DND-41 (cell line): Measurements from ENCODE around the gene GOLGA8R.
"Not testable (repeated sequence)": the region's sequence is repeated elsewhere in the genome, so short reads cannot be mapped to it uniquely, and the experiment has no call there.

Source experiments
- EZH2 ChIP-seq: IDR thresholded peaks from 3 replicates; pipeline ENCODE4 v1.6.1; 2012; ENCODE audit warnings: borderline replicate concordance, low read depth, mild to moderate bottlenecking, moderate library complexity, low read length, inconsistent platforms; ENCODE audit not compliant: severe bottlenecking
- TF ChIP-seq, protein P1 (sequence below): IDR thresholded peaks from 2 replicates; pipeline ENCODE4 v1.5.1; 2012; ENCODE audit warnings: borderline replicate concordance, low read length, moderate library complexity, mild to moderate bottlenecking; ENCODE audit not compliant: poor library complexity, severe bottlenecking; ENCODE audit errors: extremely low read depth

DNA sequence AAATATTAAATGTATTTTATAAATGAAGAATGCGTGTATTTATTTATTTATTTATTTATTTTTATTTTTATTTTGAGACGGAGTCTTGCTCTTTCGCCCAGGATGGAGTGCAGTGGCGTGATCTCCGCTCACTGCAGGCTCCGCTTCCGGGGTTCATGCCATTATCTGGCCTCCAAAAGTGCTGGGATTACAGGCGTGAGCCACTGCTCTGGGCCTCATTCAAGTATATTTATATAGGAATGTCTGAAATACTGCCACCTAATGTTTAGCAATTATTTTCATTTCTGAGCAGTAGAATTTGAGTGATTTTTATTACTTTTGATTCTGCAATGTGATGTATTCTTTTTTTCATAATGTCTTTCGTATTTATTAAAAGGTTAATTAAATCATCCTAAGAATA lies 48.1 kb upstream of the GOLGA8R start:
- TF ChIP-seq, protein P1, sequence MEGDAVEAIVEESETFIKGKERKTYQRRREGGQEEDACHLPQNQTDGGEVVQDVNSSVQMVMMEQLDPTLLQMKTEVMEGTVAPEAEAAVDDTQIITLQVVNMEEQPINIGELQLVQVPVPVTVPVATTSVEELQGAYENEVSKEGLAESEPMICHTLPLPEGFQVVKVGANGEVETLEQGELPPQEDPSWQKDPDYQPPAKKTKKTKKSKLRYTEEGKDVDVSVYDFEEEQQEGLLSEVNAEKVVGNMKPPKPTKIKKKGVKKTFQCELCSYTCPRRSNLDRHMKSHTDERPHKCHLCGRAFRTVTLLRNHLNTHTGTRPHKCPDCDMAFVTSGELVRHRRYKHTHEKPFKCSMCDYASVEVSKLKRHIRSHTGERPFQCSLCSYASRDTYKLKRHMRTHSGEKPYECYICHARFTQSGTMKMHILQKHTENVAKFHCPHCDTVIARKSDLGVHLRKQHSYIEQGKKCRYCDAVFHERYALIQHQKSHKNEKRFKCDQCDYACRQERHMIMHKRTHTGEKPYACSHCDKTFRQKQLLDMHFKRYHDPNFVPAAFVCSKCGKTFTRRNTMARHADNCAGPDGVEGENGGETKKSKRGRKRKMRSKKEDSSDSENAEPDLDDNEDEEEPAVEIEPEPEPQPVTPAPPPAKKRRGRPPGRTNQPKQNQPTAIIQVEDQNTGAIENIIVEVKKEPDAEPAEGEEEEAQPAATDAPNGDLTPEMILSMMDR = not testable (repeated sequence)
- TF ChIP-seq EZH2 = not testable (repeated sequence)
